Liver (tissue), 9 donors: ENCODE data around the gene KMT5C. TPM values are rescaled to one million over a fixed set of nuclear protein-coding genes. Genes with fewer than 3 reads are reported as not detected.

ENCODE experiments used
- DNase-seq: peaks from one replicate; pipeline ENCODE4 v3.0.0-alpha.2; 2017; ENCODE audit warnings: low spot score
- H3K27ac ChIP-seq, 2 donors: one replicate each; pipeline ENCODE4 v1.7.0; 2013; ENCODE audit warnings: inconsistent platforms in 2 of 2, low read length in 2 of 2, control low read depth in 1 of 2, low read depth in 1 of 2, mild to moderate bottlenecking in 1 of 2
- H3K27me3 ChIP-seq, 4 donors: one replicate each; pipeline versions ENCODE4 v1.6.1 to v1.7.0; 2013; ENCODE audit warnings: low read length in 3 of 4, inconsistent platforms in 1 of 4, mild to moderate bottlenecking in 1 of 4, moderate library complexity in 1 of 4; ENCODE audit not compliant: control insufficient read depth in 4 of 4, insufficient read depth in 4 of 4
- H3K36me3 ChIP-seq, 4 donors: one replicate each; pipeline versions ENCODE4 v1.6.1 to v1.7.0; 2013; ENCODE audit warnings: low read length in 3 of 4, mild to moderate bottlenecking in 3 of 4, low read depth in 1 of 4, moderate library complexity in 1 of 4; ENCODE audit not compliant: control insufficient read depth in 4 of 4, insufficient read depth in 3 of 4
- H3K4me1 ChIP-seq, 4 donors: one replicate each; pipeline versions ENCODE4 v1.6.1 to v1.7.0; 2013; ENCODE audit warnings: low read length in 3 of 4, mild to moderate bottlenecking in 3 of 4, moderate library complexity in 1 of 4; ENCODE audit not compliant: control insufficient read depth in 4 of 4, insufficient read depth in 4 of 4
- H3K4me3 ChIP-seq, 3 donors: one replicate each; pipeline versions ENCODE4 v1.6.1 to v1.7.0; 2013; ENCODE audit warnings: low read length in 3 of 3, control low read depth in 1 of 3, low read depth in 1 of 3, mild to moderate bottlenecking in 1 of 3
- H3K9ac ChIP-seq, 2 donors: one replicate each; pipeline ENCODE4 v1.7.0; 2013; ENCODE audit warnings: low read length in 2 of 2, mild to moderate bottlenecking in 2 of 2, moderate library complexity in 2 of 2, control low read depth in 1 of 2, low read depth in 1 of 2
- H3K9me3 ChIP-seq, 4 donors: one replicate each; pipeline versions ENCODE4 v1.6.1 to v1.7.0; 2013; ENCODE audit warnings: low read length in 3 of 4; ENCODE audit not compliant: control insufficient read depth in 4 of 4
- CTCF ChIP-seq: fragments of 150-350 bp; IDR thresholded peaks from 2 replicates; pipeline ENCODE4 v1.5.1; 2017; ENCODE audit warnings: improper control_type of control experiment, low read depth, low read length; ENCODE audit not compliant: missing input control
- EGR1 ChIP-seq, 2 donors: IDR thresholded peaks; 2 replicates each; pipeline ENCODE4 v1.6.1; 2016 to 2018; ENCODE audit warnings: antibody characterized with exemption in 2 of 2, low read depth in 2 of 2
- FOXA1 ChIP-seq: IDR thresholded peaks from 2 replicates; pipeline ENCODE4 v1.6.1; 2016; ENCODE audit warnings: antibody characterized with exemption
- HNF4G ChIP-seq: IDR thresholded peaks from 2 replicates; pipeline ENCODE4 v1.6.1; 2016; ENCODE audit warnings: antibody characterized with exemption
- MAX ChIP-seq: IDR thresholded peaks from 2 replicates; pipeline ENCODE4 v1.6.1; 2016; ENCODE audit warnings: antibody characterized with exemption
- REST ChIP-seq: IDR thresholded peaks from 2 replicates; pipeline ENCODE4 v1.6.1; 2016; ENCODE audit warnings: antibody characterized with exemption, mild to moderate bottlenecking
- YY1 ChIP-seq: IDR thresholded peaks from 2 replicates; pipeline ENCODE4 v1.6.1; 2016; ENCODE audit warnings: antibody characterized with exemption, mild to moderate bottlenecking
- ZBTB33 ChIP-seq: IDR thresholded peaks from 2 replicates; pipeline ENCODE4 v1.6.1; 2016; ENCODE audit warnings: antibody characterized with exemption
- WGBS: extraction: QIAGEN DNeasy Blood & Tissue Kit; methylation state at CpG from one replicate; pipeline ENCODE4 v1.1.7; 2013; 5-methylcytosine and 5-hydroxymethylcytosine counted together
- polyA plus RNA-seq, 2 donors: library from polyadenylated mRNA; stranded (reverse) in 1 of 2; unstranded in 1 of 2; fragments of 200-250 nt in 1 of 2; fragments of >200 nt in 1 of 2; fragmentation: Nextera tagmentation in 1 of 2; extraction: Ambion mirVana in 1 of 2; gene quantifications; one replicate each; pipeline versions ENCODE4 v1.2.1 to v1.2.3, GENCODE V29; 2013 to 2015
- total RNA-seq, 2 donors: library from RNA; depleted of rRNA; stranded (reverse); fragments of >200 nt; gene quantifications; one replicate each; pipeline ENCODE4 v1.2.3, GENCODE V29; 2014
- donor health status: healthy.
- donor health status: healthy.
- donor health status: healthy.
- donor health status: healthy.
- donor health status: healthy.

The KMT5C gene
- total and polyA plus RNA-seq, 4 donors, result 1.1 to 11.6 (median 3.0) TPM

GRCh38 chr19:55358493-55358892, 18.8 kb downstream of the KMT5C start:
- Histone ChIP-seq H3K9me3 (no peaks in the 10 kb centered on the region), H3K9ac (no peak overlapping the region), H3K36me3 (no peaks in the 10 kb centered on the region), H3K27ac (no peak overlapping the region), H3K27me3 (peaks cover 0 to 4% (median 0%) of the 10 kb centered on the region in 4 donors), H3K4me3 (no peak overlapping the region), H3K4me1 (peaks cover 0 to 4% (median under 1%) of the 10 kb centered on the region in 4 donors)
- 87% methylated on average over 19 of the region's 19 CpGs for WGBS
- TF ChIP-seq ZBTB33 (no peak), REST (no peak), YY1 (no peak)
- DNase-seq, result no peak

- peaks cover 0 to 3% (median 0%) of the 10 kb centered on the region in 4 donors for H3K27me3 ChIP-seq
- no peaks in the 10 kb centered on the region for H3K4me1 ChIP-seq
- 80% methylated on average over 32 of the region's 32 CpGs for WGBS
- H3K4me3 ChIP-seq, result no peak overlapping the region
- TF ChIP-seq MAX, result no peak
- no peak for TF ChIP-seq FOXA1
- no peak for TF ChIP-seq REST
- no peak for TF ChIP-seq EGR1 (IDR thresholded peaks at IDR 0.05; ENCODE audit: low read depth in 2 of 2)
- TF ChIP-seq CTCF, result no peak
- TF ChIP-seq HNF4G, result no peak
- H3K9me3 ChIP-seq, result no peaks in the 10 kb centered on the region
- no peak for DNase-seq
- H3K36me3 ChIP-seq, result no peaks in the 10 kb centered on the region
- H3K27ac ChIP-seq, result no peak overlapping the region
- no peak overlapping the region for H3K9ac ChIP-seq
Observed at GRCh38 chr19:55358943-55359908, 19.6 kb downstream of the KMT5C start.
